ENCODE data around the gene ADM2.
"Not testable (repeated sequence)": the region's sequence is repeated elsewhere in the genome, so short reads cannot be mapped to it uniquely, and the experiment has no call there.

The ADM2 gene

DNA sequence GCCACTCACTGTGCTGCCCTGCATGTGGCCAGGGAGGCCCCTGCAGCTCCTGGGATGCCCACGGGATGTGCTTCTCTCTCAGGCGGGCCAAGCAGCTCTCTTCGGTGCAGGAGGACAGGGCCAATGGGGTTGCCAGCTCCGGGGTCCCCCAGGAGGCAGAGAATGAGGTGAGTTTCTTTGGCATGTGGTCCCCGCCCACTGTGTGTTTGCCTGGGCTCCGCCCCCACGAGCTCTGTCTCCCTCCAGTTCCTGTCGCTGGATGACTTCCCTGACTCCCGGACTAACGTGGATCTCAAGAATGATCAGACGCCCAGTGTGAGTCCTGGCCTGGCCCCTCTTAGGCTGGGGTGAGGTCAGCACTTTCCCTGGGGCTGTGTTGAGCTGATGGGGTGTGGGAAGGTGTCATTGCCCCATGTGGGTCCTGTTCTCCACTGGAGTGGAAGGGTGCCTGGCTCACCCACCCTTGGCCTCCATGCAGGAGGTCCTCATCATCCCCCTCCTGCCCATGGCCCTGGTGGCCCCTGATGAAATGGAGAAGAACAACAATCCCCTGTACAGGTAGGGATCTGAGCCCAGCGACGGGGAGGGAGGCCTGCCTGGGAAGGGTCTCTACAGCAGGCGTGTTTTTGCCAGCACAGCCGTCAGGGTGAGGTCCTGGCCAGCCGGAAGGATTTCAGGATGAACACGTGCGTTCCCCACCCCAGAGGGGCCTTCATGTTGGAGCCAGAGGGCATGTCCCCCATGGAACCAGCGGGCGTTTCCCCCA is 36.3 kb downstream of the ADM2 start:
- no peak for DNase-seq (ENCODE audit: low read depth, low spot score)
- no peak overlapping the region for H3K27ac ChIP-seq
- peaks cover 46% of the 10 kb centered on the region for H3K36me3 ChIP-seq (ENCODE audit: insufficient read depth, low read length)
- TF ChIP-seq POLR2AphosphoS5 (IDR thresholded peaks at IDR 0.05; ENCODE audit: borderline replicate concordance, low read depth, low read length) (no peak), FOXP2 (optimal IDR thresholded peaks at IDR 0.05; ENCODE audit: control extremely low read depth, extremely low read length, insufficient read depth) (no peak), EZH2 (IDR thresholded peaks at IDR 0.05) (no peak)
- no peaks in the 10 kb centered on the region for H3K9me3 ChIP-seq (ENCODE audit: low read depth, low read length)
- no peak overlapping the region for H3K9ac ChIP-seq (ENCODE audit: insufficient read length)
- no peak overlapping the region for H3K4me3 ChIP-seq

- Histone ChIP-seq H3K9me3 (ENCODE audit: low read depth, low read length) (no peaks in the 10 kb centered on the region), H3K9ac (ENCODE audit: insufficient read length) (no peak overlapping the region), H3K27ac (no peak overlapping the region)
Measured at GRCh38 chr22:50518606-50519005, 37.3 kb downstream of the ADM2 start.

GRCh38 chr22:50519151-50519550 is 37.8 kb downstream of the ADM2 start:
- Histone ChIP-seq H3K9ac (ENCODE audit: insufficient read length) (no peak overlapping the region), H3K9me3 (ENCODE audit: low read depth, low read length) (no peaks in the 10 kb centered on the region), H3K36me3 (ENCODE audit: insufficient read depth, low read length) (peaks cover 52% of the 10 kb centered on the region), H3K27ac (no peak overlapping the region), H3K4me3 (no peak overlapping the region)
- no peak for TF ChIP-seq POLR2AphosphoS5 (IDR thresholded peaks at IDR 0.05; ENCODE audit: borderline replicate concordance, low read depth, low read length)
- no peak for TF ChIP-seq EZH2 (IDR thresholded peaks at IDR 0.05)
- TF ChIP-seq FOXP2 (optimal IDR thresholded peaks at IDR 0.05; ENCODE audit: control extremely low read depth, extremely low read length, insufficient read depth): no peak
- no peak for DNase-seq (ENCODE audit: low read depth, low spot score)

More at GRCh38 chr22:50518606-50519005, 37.3 kb downstream of the ADM2 start:
- Histone ChIP-seq H3K4me3 (no peak overlapping the region), H3K36me3 (ENCODE audit: insufficient read depth, low read length) (peaks cover 48% of the 10 kb centered on the region)
- TF ChIP-seq EZH2 (IDR thresholded peaks at IDR 0.05): no peak
- TF ChIP-seq FOXP2 (optimal IDR thresholded peaks at IDR 0.05; ENCODE audit: control extremely low read depth, extremely low read length, insufficient read depth): no peak
- no peak for TF ChIP-seq POLR2AphosphoS5 (IDR thresholded peaks at IDR 0.05; ENCODE audit: borderline replicate concordance, low read depth, low read length)
- DNase-seq (ENCODE audit: low read depth, low spot score): no peak

- not testable (repeated sequence) for H3K27ac ChIP-seq; H3K9me3 ChIP-seq (ENCODE audit: low read depth, low read length); H3K9ac ChIP-seq (ENCODE audit: insufficient read length); DNase-seq (ENCODE audit: low read depth, low spot score); H3K4me3 ChIP-seq
- H3K36me3 ChIP-seq (ENCODE audit: insufficient read depth, low read length): peaks cover 49% of the 10 kb centered on the region
Measured at GRCh38 chr22:50520184-50520583, 38.8 kb downstream of the ADM2 start.

DNA sequence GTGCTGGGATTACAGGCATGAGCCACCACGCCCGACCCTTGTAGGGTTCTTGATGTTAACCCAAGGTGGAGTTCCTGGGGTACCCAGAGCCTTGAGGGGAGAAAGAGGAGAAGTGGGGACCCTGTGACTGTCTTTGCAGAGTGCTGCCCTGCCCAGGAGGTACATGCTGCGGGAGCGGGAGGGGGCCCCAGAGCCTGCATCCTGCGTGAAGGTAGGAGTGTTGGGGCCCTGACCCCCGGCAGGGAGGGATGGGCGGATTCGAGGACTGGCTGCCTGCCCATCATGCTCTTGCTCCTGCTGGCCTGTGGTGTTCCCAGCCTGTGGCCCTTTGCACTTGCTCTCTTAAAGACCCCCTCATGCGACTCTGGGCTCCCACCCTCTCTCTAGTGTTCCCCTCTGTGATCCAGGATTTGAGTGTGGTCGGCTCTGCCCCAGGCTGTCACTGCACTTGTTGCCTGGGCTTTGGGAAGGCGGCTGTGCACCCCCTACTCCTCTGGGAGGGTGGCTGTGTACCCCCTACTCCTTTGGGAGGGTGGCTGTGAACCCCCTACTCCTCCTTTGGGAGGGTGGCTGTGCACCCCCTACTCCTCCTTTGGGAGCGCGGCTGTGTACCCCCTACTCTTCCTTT is 39.6 kb downstream of the ADM2 start:
- TF ChIP-seq POLR2AphosphoS5 (IDR thresholded peaks at IDR 0.05; ENCODE audit: borderline replicate concordance, low read depth, low read length) (no peak), EZH2 (IDR thresholded peaks at IDR 0.05) (no peak), FOXP2 (optimal IDR thresholded peaks at IDR 0.05; ENCODE audit: control extremely low read depth, extremely low read length, insufficient read depth) (no peak)
- Histone ChIP-seq H3K9ac (ENCODE audit: insufficient read length) (no peak overlapping the region), H3K9me3 (ENCODE audit: low read depth, low read length) (no peaks in the 10 kb centered on the region), H3K36me3 (ENCODE audit: insufficient read depth, low read length) (peaks cover 49% of the 10 kb centered on the region), H3K27ac (no peak overlapping the region), H3K4me3 (no peak overlapping the region)
- DNase-seq (ENCODE audit: low read depth, low spot score): no peak

DNA sequence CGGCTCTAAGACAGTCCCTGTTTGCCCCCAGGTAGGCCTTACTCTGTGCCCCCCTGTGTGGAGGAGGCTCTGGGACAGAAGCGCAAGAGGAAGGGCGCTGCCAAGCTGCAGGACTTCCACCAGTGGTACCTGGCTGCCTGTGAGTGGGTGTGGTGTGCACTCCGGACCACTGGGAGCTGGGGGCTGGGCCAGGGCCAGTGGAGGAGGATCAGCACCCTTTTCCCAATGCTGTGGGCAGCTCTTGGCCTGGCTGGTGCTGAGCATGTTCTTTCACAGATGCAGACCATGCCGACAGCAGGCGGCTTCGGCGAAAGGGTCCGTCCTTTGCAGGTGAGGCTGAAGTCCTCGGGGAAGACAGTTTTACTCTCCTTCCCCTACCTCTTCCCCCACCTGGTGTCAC is 40.4 kb downstream of the ADM2 start:
- TF ChIP-seq FOXP2 (optimal IDR thresholded peaks at IDR 0.05; ENCODE audit: control extremely low read depth, extremely low read length, insufficient read depth) (no peak), EZH2 (IDR thresholded peaks at IDR 0.05) (no peak), POLR2AphosphoS5 (IDR thresholded peaks at IDR 0.05; ENCODE audit: borderline replicate concordance, low read depth, low read length) (no peak)
- Histone ChIP-seq H3K27ac (no peak overlapping the region), H3K36me3 (ENCODE audit: insufficient read depth, low read length) (peaks cover 46% of the 10 kb centered on the region), H3K9me3 (ENCODE audit: low read depth, low read length) (no peaks in the 10 kb centered on the region), H3K9ac (ENCODE audit: insufficient read length) (no peak overlapping the region), H3K4me3 (no peak overlapping the region)
- DNase-seq (ENCODE audit: low read depth, low spot score): no peak

- Histone ChIP-seq H3K4me3 (no peak overlapping the region), H3K27ac (no peak overlapping the region), H3K9ac (ENCODE audit: insufficient read length) (no peak overlapping the region), H3K36me3 (ENCODE audit: insufficient read depth, low read length) (peaks cover 41% of the 10 kb centered on the region), H3K9me3 (ENCODE audit: low read depth, low read length) (no peaks in the 10 kb centered on the region)
- TF ChIP-seq EZH2 (IDR thresholded peaks at IDR 0.05) (no peak), POLR2AphosphoS5 (IDR thresholded peaks at IDR 0.05; ENCODE audit: borderline replicate concordance, low read depth, low read length) (no peak), FOXP2 (optimal IDR thresholded peaks at IDR 0.05; ENCODE audit: control extremely low read depth, extremely low read length, insufficient read depth) (no peak)
- no peak for DNase-seq (ENCODE audit: low read depth, low spot score)
Measured at GRCh38 chr22:50522208-50522805, 41.0 kb downstream of the ADM2 start.

- TF ChIP-seq POLR2AphosphoS5 (IDR thresholded peaks at IDR 0.05; ENCODE audit: borderline replicate concordance, low read depth, low read length): no peak
- TF ChIP-seq EZH2 (IDR thresholded peaks at IDR 0.05): no peak
- TF ChIP-seq FOXP2 (optimal IDR thresholded peaks at IDR 0.05; ENCODE audit: control extremely low read depth, extremely low read length, insufficient read depth): no peak
- DNase-seq (ENCODE audit: low read depth, low spot score): no peak
- H3K36me3 ChIP-seq (ENCODE audit: insufficient read depth, low read length): peaks cover 34% of the 10 kb centered on the region
- no peaks in the 10 kb centered on the region for H3K9me3 ChIP-seq (ENCODE audit: low read depth, low read length)
- H3K4me3 ChIP-seq: no peak overlapping the region
- H3K27ac ChIP-seq: no peak overlapping the region
- H3K9ac ChIP-seq (ENCODE audit: insufficient read length): no peak overlapping the region
Measured at GRCh38 chr22:50522806-50523438, 41.6 kb downstream of the ADM2 start.

All from SK-N-MC (cell line).